NCI-H187 treated with DMSO at 0.1 percent for 48 hours (cell line): ENCODE data around the gene MDM1.

Source experiments
- DNase-seq: peaks from one replicate; lab custom pipeline; 2025; lab: John Stamatoyannopoulos, UW

MDM1 gene

GRCh38 chr12:68319988-68320623 is 12.1 kb downstream of the MDM1 start:
- no peak for DNase-seq

GRCh38 chr12:68317047-68317667 is 15.0 kb downstream of the MDM1 start:
- DNase-seq = peak; percentile 16

- DNase-seq = no peak
Observed at GRCh38 chr12:68310370-68310769, 21.8 kb downstream of the MDM1 start.

- no peak for DNase-seq
Observed at GRCh38 chr12:68306564-68306963, 25.6 kb downstream of the MDM1 start.

GRCh38 chr12:68305278-68305677 is 26.9 kb downstream of the MDM1 start:
- no peak for DNase-seq

- no peak for DNase-seq
Observed at GRCh38 chr12:68304626-68305025, 27.5 kb downstream of the MDM1 start.

GRCh38 chr12:68303850-68304249 is 28.3 kb downstream of the MDM1 start:
- no peak for DNase-seq

- DNase-seq = no peak
Observed at GRCh38 chr12:68297929-68298328, 34.2 kb downstream of the MDM1 start.

GRCh38 chr12:68294251-68294650 is 37.9 kb downstream of the MDM1 start:
- DNase-seq = no peak

- DNase-seq = no peak
Observed at GRCh38 chr12:68293347-68293746, 38.8 kb downstream of the MDM1 start.

GRCh38 chr12:68292151-68292943 is 39.8 kb downstream of the MDM1 start:
- no peak for DNase-seq

GRCh38 chr12:68291396-68292036 is 40.6 kb downstream of the MDM1 start:
- no peak for DNase-seq

- DNase-seq = no peak
Observed at GRCh38 chr12:68290126-68290525, 42.0 kb downstream of the MDM1 start.

GRCh38 chr12:68287106-68287505 is 45.1 kb downstream of the MDM1 start:
- no peak for DNase-seq

- DNase-seq = no peak
Observed at GRCh38 chr12:68286396-68286795, 45.8 kb downstream of the MDM1 start.

GRCh38 chr12:68285541-68285940 is 46.6 kb downstream of the MDM1 start:
- no peak for DNase-seq

- DNase-seq = no peak
Observed at GRCh38 chr12:68281322-68282077, 50.7 kb downstream of the MDM1 start.

GRCh38 chr12:68280240-68280639 is 51.9 kb downstream of the MDM1 start:
- DNase-seq = no peak

GRCh38 chr12:68279227-68280054 is 52.7 kb downstream of the MDM1 start:
- DNase-seq = no peak

- DNase-seq = no peak
Observed at GRCh38 chr12:68276402-68276930, 55.7 kb downstream of the MDM1 start.

GRCh38 chr12:68272732-68273131 is 59.4 kb downstream of the MDM1 start:
- DNase-seq = no peak
